Esophagus squamous epithelium (tissue), 5 donors: ENCODE data around the gene MAPKAP1. TPM values are rescaled to one million over a fixed set of nuclear protein-coding genes. Genes with fewer than 3 reads are reported as not detected.

Experiments
- DNase-seq: peaks from one replicate; lab custom pipeline; 2025; lab: John Stamatoyannopoulos, UW
- H3K27ac ChIP-seq, 4 donors: fragments of 200-600 bp; sonication (generic); one replicate each; pipeline ENCODE4 v1.5.1; 2016 to 2019; ENCODE audit warnings: mild to moderate bottlenecking in 1 of 4
- H3K27me3 ChIP-seq, 4 donors: fragments of 200-600 bp; sonication (generic); 1 replicate in 3 of 4; 2 replicates in 1 of 4; pipeline versions ENCODE4 v1.5.1 to v1.6.0; 2017 to 2021; ENCODE audit warnings: antibody characterized with exemption in 1 of 4
- H3K36me3 ChIP-seq, 3 donors: fragments of 200-600 bp; sonication (generic); one replicate each; pipeline ENCODE4 v1.5.1; 2016 to 2019
- H3K4me1 ChIP-seq, 3 donors: fragments of 200-600 bp; sonication (generic); one replicate each; pipeline ENCODE4 v1.5.1; 2017 to 2019
- H3K4me3 ChIP-seq, 4 donors: fragments of 200-600 bp; sonication (generic); 1 replicate in 3 of 4; 2 replicates in 1 of 4; pipeline ENCODE4 v1.5.1; 2016 to 2019; ENCODE audit warnings: mild to moderate bottlenecking in 2 of 4, moderate library complexity in 1 of 4
- H3K9me3 ChIP-seq, 3 donors: fragments of 200-600 bp; sonication (generic); one replicate each; pipeline ENCODE4 v1.5.1; 2016 to 2019
- POLR2A ChIP-seq, 4 donors: fragments of 450-650 bp; IDR thresholded peaks; one replicate each; pipeline ENCODE4 v1.6.1; 2017; ENCODE audit warnings: antibody characterized with exemption in 4 of 4, mild to moderate bottlenecking in 4 of 4, moderate library complexity in 3 of 4
- WGBS, 2 donors: methylation state at CpG; one replicate each; pipeline ENCODE4 v1.1.5; 2018; 5-methylcytosine and 5-hydroxymethylcytosine counted together
- intact Hi-C: fragments of 100-400 bp; cut with DNase I; formaldehyde crosslinking; loops from one replicate; pipeline ENCODE4 v1.15.0; 2022
- small RNA-seq, 4 donors: library from RNA; depleted of rRNA; stranded (forward); fragments of <200 nt; gene quantifications; one replicate each; pipeline ENCODE3, GENCODE V24; 2016
- total RNA-seq, 4 donors: library from RNA; depleted of rRNA; stranded (reverse); fragments of >200 nt; gene quantifications; one replicate each; pipeline ENCODE4 v1.1.0, GENCODE V29; 2016
- TF ChIP-seq, protein P1 (sequence below), 6 experiments: fragments of 450-650 bp in 4 of 6; fragments of 200-600 bp in 2 of 6; sonication (generic) in 2 of 6; IDR thresholded peaks; one replicate each; pipeline ENCODE4 v1.5.1; 2016 to 2019; ENCODE audit warnings: antibody characterized with exemption in 6 of 6, mild to moderate bottlenecking in 4 of 6, moderate library complexity in 4 of 6
- donor health status: DM: yes; HTN: yes; CAD: no.

The MAPKAP1 gene
- total RNA-seq, 4 donors from 2014 or later = 59.0 to 87.0 (median 70.9) TPM

DNA sequence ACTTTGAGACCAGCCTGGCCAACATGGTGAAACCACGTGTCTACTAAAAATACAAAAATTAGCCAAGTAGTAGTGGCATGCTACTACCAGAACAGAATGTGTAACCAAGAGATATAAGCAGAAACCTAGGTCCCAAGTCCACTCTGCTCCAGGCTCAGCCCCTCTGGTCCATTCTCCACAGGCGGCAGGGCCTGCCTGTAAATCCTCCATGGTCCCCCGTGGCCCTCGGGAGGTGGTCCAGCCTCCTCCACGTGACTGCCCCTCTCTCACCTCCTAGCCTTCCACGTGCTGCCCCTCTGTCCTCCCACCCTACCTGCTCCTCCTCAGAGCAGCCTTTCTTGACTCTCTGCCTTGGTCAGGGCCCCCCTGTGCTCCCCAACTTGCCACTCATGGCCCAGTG is 318.0 kb downstream of the MAPKAP1 start:
- WGBS, 2 donors = 48 to 60% methylated on average over 3 to 6 of the region's 6 CpGs
- Histone ChIP-seq H3K4me1 (no peaks in the 10 kb centered on the region), H3K36me3 (no peaks in the 10 kb centered on the region), H3K4me3 (no peak overlapping the region), H3K27ac (no peak overlapping the region), H3K9me3 (no peaks in the 10 kb centered on the region), H3K27me3 (no peaks in the 10 kb centered on the region)
- DNase-seq = no peak
- TF ChIP-seq, protein P1, sequence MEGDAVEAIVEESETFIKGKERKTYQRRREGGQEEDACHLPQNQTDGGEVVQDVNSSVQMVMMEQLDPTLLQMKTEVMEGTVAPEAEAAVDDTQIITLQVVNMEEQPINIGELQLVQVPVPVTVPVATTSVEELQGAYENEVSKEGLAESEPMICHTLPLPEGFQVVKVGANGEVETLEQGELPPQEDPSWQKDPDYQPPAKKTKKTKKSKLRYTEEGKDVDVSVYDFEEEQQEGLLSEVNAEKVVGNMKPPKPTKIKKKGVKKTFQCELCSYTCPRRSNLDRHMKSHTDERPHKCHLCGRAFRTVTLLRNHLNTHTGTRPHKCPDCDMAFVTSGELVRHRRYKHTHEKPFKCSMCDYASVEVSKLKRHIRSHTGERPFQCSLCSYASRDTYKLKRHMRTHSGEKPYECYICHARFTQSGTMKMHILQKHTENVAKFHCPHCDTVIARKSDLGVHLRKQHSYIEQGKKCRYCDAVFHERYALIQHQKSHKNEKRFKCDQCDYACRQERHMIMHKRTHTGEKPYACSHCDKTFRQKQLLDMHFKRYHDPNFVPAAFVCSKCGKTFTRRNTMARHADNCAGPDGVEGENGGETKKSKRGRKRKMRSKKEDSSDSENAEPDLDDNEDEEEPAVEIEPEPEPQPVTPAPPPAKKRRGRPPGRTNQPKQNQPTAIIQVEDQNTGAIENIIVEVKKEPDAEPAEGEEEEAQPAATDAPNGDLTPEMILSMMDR (IDR thresholded peaks at IDR 0.05) = no peak
- no peak for TF ChIP-seq POLR2A (IDR thresholded peaks at IDR 0.05)
- intact Hi-C loops = no loop called here

DNA sequence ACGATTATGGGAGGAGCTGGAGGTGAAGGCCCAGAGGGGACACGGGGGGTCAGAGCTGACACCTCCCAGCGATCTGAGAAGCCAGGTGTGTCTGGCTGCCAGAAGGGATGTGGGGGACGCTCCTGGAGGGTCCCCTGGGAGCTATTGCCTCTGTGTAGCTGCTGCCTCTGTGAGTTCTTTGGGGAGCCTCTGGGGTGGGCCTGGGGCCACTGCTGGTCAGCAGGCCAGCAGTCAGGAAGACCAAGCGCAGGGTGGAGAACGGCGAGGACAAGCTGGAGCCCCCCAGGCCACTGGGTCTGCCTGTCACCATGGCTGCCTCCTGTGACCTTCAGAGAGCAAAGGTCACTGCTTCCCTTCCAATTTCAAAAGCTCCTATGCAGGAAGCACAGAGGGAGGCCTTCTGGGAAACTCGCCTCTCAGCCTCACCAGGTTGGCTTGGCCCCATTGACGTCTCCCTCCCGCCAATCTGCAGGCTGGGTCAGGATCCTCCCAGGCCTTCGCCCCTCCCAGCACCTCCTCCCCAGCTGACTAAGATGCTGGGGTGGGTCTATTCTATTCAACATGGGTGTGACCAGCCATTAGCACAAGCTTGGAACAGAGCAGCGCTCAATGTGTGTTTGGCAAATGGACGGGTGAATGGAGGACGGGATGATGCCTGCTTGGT is 319.0 kb downstream of the MAPKAP1 start:
- H3K27me3 ChIP-seq = no peaks in the 10 kb centered on the region
- no peaks in the 10 kb centered on the region for H3K36me3 ChIP-seq
- no peaks in the 10 kb centered on the region for H3K4me1 ChIP-seq
- WGBS, 2 donors = 70 to 85% methylated on average over 2 to 7 of the region's 14 CpGs
- H3K9me3 ChIP-seq = no peaks in the 10 kb centered on the region
- no peak for DNase-seq
- TF ChIP-seq POLR2A (IDR thresholded peaks at IDR 0.05) = no peak
- TF ChIP-seq, protein P1 (IDR thresholded peaks at IDR 0.05) = no peak
- H3K27ac ChIP-seq = no peak overlapping the region
- intact Hi-C loops = no loop called here
- no peak overlapping the region for H3K4me3 ChIP-seq

Small RNA genes within 50 kb of the gene (small RNA-seq; reads per million reads assigned to genes)
- gene RF00017 = 0 reads per million in 4 donors

Other genes starting within 250 kb of the MAPKAP1 start
- 10 to 100 TPM; 10.2 to 27.1 (median 12.7) TPM for gene PBX3, start 40.2 kb upstream of the MAPKAP1 start, total RNA-seq